ENCODE measurements around the gene CD81.

Gene CD81

DNA sequence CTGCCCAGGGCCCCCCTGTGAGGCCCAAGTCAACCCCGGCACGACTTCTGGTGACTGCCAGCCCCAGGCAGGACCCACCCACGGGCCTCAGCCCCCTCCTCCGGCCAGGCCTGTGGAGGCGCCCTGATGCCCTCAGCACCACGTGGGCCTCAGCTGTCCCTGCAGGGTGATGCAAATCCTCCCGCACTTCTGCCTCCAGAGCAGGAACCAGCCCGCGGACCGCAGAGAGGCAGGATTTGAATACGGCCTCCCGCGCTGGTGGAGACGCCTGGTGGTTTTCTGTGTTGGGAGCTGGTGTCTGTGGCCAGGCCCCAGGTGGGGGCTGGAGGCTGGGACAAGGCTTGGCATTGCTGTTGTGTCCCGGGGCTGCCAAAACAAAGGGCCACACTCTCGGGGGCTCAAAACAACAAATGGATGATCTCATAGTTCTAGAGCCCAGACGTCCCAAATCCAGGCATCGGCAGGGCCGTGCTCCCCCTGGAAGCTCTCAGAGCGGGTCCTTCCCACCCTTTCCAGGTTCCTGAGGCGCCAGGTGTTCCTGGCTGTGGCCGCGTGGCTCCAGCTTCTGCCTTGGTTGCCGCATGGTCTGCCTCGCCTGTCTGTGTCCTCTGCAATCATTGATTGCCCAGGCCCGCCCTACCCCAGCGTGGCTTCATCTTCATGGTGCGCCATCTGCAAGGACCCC lies 47.8 kb downstream of the CD81 start:
- TF ChIP-seq, protein P1, sequence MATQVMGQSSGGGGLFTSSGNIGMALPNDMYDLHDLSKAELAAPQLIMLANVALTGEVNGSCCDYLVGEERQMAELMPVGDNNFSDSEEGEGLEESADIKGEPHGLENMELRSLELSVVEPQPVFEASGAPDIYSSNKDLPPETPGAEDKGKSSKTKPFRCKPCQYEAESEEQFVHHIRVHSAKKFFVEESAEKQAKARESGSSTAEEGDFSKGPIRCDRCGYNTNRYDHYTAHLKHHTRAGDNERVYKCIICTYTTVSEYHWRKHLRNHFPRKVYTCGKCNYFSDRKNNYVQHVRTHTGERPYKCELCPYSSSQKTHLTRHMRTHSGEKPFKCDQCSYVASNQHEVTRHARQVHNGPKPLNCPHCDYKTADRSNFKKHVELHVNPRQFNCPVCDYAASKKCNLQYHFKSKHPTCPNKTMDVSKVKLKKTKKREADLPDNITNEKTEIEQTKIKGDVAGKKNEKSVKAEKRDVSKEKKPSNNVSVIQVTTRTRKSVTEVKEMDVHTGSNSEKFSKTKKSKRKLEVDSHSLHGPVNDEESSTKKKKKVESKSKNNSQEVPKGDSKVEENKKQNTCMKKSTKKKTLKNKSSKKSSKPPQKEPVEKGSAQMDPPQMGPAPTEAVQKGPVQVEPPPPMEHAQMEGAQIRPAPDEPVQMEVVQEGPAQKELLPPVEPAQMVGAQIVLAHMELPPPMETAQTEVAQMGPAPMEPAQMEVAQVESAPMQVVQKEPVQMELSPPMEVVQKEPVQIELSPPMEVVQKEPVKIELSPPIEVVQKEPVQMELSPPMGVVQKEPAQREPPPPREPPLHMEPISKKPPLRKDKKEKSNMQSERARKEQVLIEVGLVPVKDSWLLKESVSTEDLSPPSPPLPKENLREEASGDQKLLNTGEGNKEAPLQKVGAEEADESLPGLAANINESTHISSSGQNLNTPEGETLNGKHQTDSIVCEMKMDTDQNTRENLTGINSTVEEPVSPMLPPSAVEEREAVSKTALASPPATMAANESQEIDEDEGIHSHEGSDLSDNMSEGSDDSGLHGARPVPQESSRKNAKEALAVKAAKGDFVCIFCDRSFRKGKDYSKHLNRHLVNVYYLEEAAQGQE (IDR thresholded peaks at IDR 0.05; ENCODE audit: low read depth), result no peak
- no peak for TF ChIP-seq NFIC (IDR thresholded peaks at IDR 0.05)
- no peak for TF ChIP-seq RAD21 (IDR thresholded peaks at IDR 0.05; ENCODE audit: low read depth)
- TF ChIP-seq, protein P2, sequence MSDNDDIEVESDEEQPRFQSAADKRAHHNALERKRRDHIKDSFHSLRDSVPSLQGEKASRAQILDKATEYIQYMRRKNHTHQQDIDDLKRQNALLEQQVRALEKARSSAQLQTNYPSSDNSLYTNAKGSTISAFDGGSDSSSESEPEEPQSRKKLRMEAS (IDR thresholded peaks at IDR 0.05), result no peak
- TF ChIP-seq CEBPB (IDR thresholded peaks at IDR 0.05), result no peak
- TF ChIP-seq YY1 (IDR thresholded peaks at IDR 0.05; ENCODE audit: low read depth), result no peak
- TF ChIP-seq ZBTB7A (IDR thresholded peaks at IDR 0.05; ENCODE audit: low read depth), result no peak
- TF ChIP-seq, protein P3, sequence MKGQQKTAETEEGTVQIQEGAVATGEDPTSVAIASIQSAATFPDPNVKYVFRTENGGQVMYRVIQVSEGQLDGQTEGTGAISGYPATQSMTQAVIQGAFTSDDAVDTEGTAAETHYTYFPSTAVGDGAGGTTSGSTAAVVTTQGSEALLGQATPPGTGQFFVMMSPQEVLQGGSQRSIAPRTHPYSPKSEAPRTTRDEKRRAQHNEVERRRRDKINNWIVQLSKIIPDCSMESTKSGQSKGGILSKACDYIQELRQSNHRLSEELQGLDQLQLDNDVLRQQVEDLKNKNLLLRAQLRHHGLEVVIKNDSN (IDR thresholded peaks at IDR 0.05), result no peak
- no peak for TF ChIP-seq TEAD4 (IDR thresholded peaks at IDR 0.05)
- no peak for TF ChIP-seq CREB1 (IDR thresholded peaks at IDR 0.05; ENCODE audit: low read depth)
- TF ChIP-seq EGR1 (IDR thresholded peaks at IDR 0.05), result no peak
- TF ChIP-seq TCF12 (IDR thresholded peaks at IDR 0.05; ENCODE audit: low read depth), result no peak
- TF ChIP-seq FOXM1 (IDR thresholded peaks at IDR 0.05; ENCODE audit: borderline replicate concordance, low read depth), result no peak

DNA sequence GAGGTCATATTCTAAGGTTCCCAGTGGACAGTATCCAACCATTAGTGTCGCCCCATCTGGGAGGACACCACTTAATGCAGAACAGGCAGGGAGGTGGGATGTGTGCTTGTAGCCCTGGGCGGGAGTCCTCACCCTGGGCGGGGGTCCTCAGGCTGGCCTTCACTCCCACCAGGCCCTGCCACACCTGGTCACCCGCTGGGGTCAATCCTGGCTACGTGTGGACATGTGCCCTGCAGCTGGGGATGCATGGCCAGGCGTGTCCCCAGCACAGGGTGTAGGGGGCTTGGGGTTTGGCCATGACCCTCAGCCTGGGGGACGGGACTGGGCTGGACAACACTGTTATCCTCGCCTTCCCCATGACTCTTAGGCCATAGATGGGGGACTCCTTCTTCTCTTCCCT lies 48.4 kb downstream of the CD81 start:
- TF ChIP-seq ZBTB7A (IDR thresholded peaks at IDR 0.05; ENCODE audit: low read depth), result no peak
- TF ChIP-seq FOXM1 (IDR thresholded peaks at IDR 0.05; ENCODE audit: borderline replicate concordance, low read depth), result no peak
- TF ChIP-seq, protein P2 (IDR thresholded peaks at IDR 0.05), result no peak
- no peak for TF ChIP-seq YY1 (IDR thresholded peaks at IDR 0.05; ENCODE audit: low read depth)
- TF ChIP-seq NFIC (IDR thresholded peaks at IDR 0.05), result no peak
- TF ChIP-seq, protein P3 (IDR thresholded peaks at IDR 0.05), result no peak
- no peak for TF ChIP-seq CREB1 (IDR thresholded peaks at IDR 0.05; ENCODE audit: low read depth)
- no peak for TF ChIP-seq EGR1 (IDR thresholded peaks at IDR 0.05)
- TF ChIP-seq RAD21 (IDR thresholded peaks at IDR 0.05; ENCODE audit: low read depth), result no peak
- TF ChIP-seq, protein P1 (IDR thresholded peaks at IDR 0.05; ENCODE audit: low read depth), result no peak
- no peak for TF ChIP-seq TAF1 (IDR thresholded peaks at IDR 0.05; ENCODE audit: low read depth)
- TF ChIP-seq TEAD4 (IDR thresholded peaks at IDR 0.05), result no peak
- TF ChIP-seq EP300 (IDR thresholded peaks at IDR 0.05; ENCODE audit: borderline replicate concordance), result no peak
- TF ChIP-seq CEBPB (IDR thresholded peaks at IDR 0.05), result no peak
- TF ChIP-seq TCF12 (IDR thresholded peaks at IDR 0.05; ENCODE audit: low read depth), result no peak

DNA sequence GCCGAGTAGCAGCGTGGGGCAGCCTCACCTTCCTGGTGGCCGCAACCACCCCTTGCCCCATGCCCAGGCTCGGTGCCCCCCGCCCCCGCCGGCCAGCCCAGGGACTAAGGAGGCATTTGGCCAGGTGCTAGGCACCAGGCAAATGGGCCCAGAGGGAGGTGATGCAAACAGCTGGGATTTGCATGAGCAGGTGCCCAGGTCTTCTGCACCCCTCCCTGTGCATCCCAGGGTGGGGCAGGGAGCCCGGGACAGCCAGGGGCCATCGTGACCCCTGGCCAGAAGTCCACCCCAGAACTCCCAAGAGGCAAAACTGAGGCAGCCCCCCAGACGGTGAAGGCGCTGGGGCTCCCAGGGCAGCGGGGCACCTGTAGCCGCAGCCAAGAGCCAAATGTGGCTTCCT lies 49.1 kb downstream of the CD81 start:
- TF ChIP-seq FOXM1 (IDR thresholded peaks at IDR 0.05; ENCODE audit: borderline replicate concordance, low read depth) (no peak), EP300 (IDR thresholded peaks at IDR 0.05; ENCODE audit: borderline replicate concordance) (no peak), TCF12 (IDR thresholded peaks at IDR 0.05; ENCODE audit: low read depth) (no peak), NFIC (IDR thresholded peaks at IDR 0.05) (no peak), ZBTB7A (IDR thresholded peaks at IDR 0.05; ENCODE audit: low read depth) (no peak), YY1 (IDR thresholded peaks at IDR 0.05; ENCODE audit: low read depth) (no peak), EGR1 (IDR thresholded peaks at IDR 0.05) (no peak), RAD21 (IDR thresholded peaks at IDR 0.05; ENCODE audit: low read depth) (no peak), TEAD4 (IDR thresholded peaks at IDR 0.05) (no peak), TAF1 (IDR thresholded peaks at IDR 0.05; ENCODE audit: low read depth) (no peak)
- TF ChIP-seq, protein P3 (IDR thresholded peaks at IDR 0.05), result no peak
- TF ChIP-seq, protein P1 (IDR thresholded peaks at IDR 0.05; ENCODE audit: low read depth), result no peak
- TF ChIP-seq, protein P2 (IDR thresholded peaks at IDR 0.05), result no peak

Measured in Ishikawa (cell line).